OCI-LY3 (cell line): ENCODE data around the gene TMEM89.

Experiments used
- H2AFZ ChIP-seq: fragments of 200-600, 300-600 bp; shearing (Covaris generic); 2 replicates; pipeline ENCODE4 v1.6.0; 2014; ENCODE audit warnings: antibody characterized with exemption, low read depth, low read length
- H3K27ac ChIP-seq: fragments of 200-600, 300-600 bp; sonication (generic); 2 replicates; pipeline ENCODE4 v1.5.1; 2014; ENCODE audit warnings: mild to moderate bottlenecking, low read length, moderate library complexity, mixed read lengths
- H3K27me3 ChIP-seq: fragments of 200-600, 300-600 bp; sonication (generic); 2 replicates; pipeline ENCODE4 v1.6.1; 2014; ENCODE audit warnings: low read depth, low read length, mixed read lengths
- H3K36me3 ChIP-seq: fragments of 200-600, 300-600 bp; sonication (generic); replicated peaks from 2 replicates; pipeline ENCODE3; 2014; ENCODE audit warnings: low read depth, low read length, mixed read lengths
- H3K4me1 ChIP-seq: fragments of 300-600, 200-600 bp; sonication (generic); 2 replicates; pipeline ENCODE4 v1.6.1; 2014; ENCODE audit warnings: low read length, mixed read lengths
- H3K4me2 ChIP-seq: fragments of 200-600, 300-600 bp; sonication (generic); 2 replicates; pipeline ENCODE4 v1.6.1; 2014; ENCODE audit warnings: low read length, mixed read lengths
- H3K4me3 ChIP-seq: fragments of 300-600, 200-600 bp; sonication (generic); 2 replicates; pipeline ENCODE4 v1.5.1; 2014; ENCODE audit warnings: antibody characterized with exemption, mild to moderate bottlenecking, low read length, moderate library complexity
- H3K79me2 ChIP-seq: fragments of 300-600, 200-600 bp; shearing (Covaris generic); 2 replicates; pipeline ENCODE4 v1.6.1; 2014; ENCODE audit warnings: mild to moderate bottlenecking, low read length, mixed read lengths
- H3K9ac ChIP-seq: fragments of 300-600, 200-600 bp; shearing (Covaris generic); 2 replicates; pipeline ENCODE4 v1.6.0; 2014; ENCODE audit warnings: mild to moderate bottlenecking, low read length, moderate library complexity
- H3K9me3 ChIP-seq: fragments of 200-600, 300-600 bp; shearing (Covaris generic); 2 replicates; pipeline ENCODE4 v1.6.1; 2014; ENCODE audit warnings: low read length, mixed read lengths; ENCODE audit not compliant: insufficient read depth
- H4K20me1 ChIP-seq: fragments of 200-600, 300-600 bp; sonication (generic); 2 replicates; pipeline ENCODE4 v1.6.1; 2016; ENCODE audit warnings: low read length, mixed read lengths; ENCODE audit not compliant: insufficient read depth
- EZH2phosphoT487 ChIP-seq: fragments of 200-600 bp; shearing (Covaris generic); IDR thresholded peaks from 2 replicates; pipeline ENCODE4 v1.6.1; 2018; ENCODE audit warnings: antibody characterized with exemption, mixed run types, low read depth
- TF ChIP-seq, protein P1 (sequence below): fragments of 200-600, 300-600 bp; sonication (generic); IDR thresholded peaks from 2 replicates; pipeline ENCODE4 v1.5.1; 2014; ENCODE audit warnings: antibody characterized with exemption, low read length, low read depth

TMEM89 gene

DNA sequence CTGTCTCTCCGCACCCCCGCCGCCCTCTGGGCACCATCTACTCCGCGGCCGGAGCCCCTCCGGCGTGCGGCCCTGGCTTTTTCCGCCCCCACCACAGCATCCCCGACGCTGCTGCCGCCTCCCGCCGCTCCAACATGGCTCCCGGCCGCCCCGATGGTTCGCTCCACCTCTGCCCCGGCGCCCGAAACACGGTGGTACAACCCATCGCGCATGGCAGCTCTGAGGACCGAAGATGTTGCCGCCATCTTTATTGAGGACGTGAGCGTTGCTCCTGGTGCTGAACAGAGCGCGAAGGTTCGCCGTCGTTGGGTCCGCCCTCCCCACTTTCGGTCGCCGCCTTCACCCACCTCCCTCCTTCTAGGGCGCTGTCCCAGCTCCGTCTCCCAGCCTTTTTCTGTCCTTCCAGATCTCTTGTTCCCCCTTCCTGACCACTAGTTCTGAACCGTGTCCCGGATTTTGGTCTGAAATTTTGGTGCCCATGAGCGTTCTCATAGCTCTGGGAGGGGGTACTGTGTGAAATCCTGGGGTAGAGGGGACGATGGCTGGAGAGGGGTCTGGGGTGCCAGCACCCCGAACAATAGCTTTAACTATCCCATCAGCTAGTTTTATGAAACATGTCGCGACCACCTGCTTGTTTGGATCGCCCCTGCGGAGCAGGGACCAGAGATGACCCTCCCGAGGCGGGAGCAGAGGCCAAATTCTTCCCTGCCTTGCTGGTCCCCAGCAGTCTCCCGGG is 41.4 kb upstream of the TMEM89 start, which contains the start of gene CELSR3:
TSS of gene CELSR3 (minus strand) at position 134 of the 736 bp plus-strand sequence. CDS start 252 bp downstream, outside the sequence.
- H3K27me3 ChIP-seq: no peaks in the 10 kb centered on the region
- TF ChIP-seq, protein P1, sequence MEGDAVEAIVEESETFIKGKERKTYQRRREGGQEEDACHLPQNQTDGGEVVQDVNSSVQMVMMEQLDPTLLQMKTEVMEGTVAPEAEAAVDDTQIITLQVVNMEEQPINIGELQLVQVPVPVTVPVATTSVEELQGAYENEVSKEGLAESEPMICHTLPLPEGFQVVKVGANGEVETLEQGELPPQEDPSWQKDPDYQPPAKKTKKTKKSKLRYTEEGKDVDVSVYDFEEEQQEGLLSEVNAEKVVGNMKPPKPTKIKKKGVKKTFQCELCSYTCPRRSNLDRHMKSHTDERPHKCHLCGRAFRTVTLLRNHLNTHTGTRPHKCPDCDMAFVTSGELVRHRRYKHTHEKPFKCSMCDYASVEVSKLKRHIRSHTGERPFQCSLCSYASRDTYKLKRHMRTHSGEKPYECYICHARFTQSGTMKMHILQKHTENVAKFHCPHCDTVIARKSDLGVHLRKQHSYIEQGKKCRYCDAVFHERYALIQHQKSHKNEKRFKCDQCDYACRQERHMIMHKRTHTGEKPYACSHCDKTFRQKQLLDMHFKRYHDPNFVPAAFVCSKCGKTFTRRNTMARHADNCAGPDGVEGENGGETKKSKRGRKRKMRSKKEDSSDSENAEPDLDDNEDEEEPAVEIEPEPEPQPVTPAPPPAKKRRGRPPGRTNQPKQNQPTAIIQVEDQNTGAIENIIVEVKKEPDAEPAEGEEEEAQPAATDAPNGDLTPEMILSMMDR: no peak
- TF ChIP-seq EZH2phosphoT487: no peak
- no peaks in the 10 kb centered on the region for H3K79me2 ChIP-seq
- H2AFZ ChIP-seq: no peak within 1 kb of the TSS
- no peaks in the 10 kb centered on the region for H3K4me1 ChIP-seq
- H3K4me3 ChIP-seq: no peak within 1 kb of the TSS
- no peak within 1 kb of the TSS for H3K9ac ChIP-seq
- H3K4me2 ChIP-seq: no peak within 1 kb of the TSS
- H3K27ac ChIP-seq: no peak within 1 kb of the TSS
- no peaks in the 10 kb centered on the region for H4K20me1 ChIP-seq
- H3K36me3 ChIP-seq: peaks cover 22% of the 10 kb centered on the region
- no peaks in the 10 kb centered on the region for H3K9me3 ChIP-seq

DNA sequence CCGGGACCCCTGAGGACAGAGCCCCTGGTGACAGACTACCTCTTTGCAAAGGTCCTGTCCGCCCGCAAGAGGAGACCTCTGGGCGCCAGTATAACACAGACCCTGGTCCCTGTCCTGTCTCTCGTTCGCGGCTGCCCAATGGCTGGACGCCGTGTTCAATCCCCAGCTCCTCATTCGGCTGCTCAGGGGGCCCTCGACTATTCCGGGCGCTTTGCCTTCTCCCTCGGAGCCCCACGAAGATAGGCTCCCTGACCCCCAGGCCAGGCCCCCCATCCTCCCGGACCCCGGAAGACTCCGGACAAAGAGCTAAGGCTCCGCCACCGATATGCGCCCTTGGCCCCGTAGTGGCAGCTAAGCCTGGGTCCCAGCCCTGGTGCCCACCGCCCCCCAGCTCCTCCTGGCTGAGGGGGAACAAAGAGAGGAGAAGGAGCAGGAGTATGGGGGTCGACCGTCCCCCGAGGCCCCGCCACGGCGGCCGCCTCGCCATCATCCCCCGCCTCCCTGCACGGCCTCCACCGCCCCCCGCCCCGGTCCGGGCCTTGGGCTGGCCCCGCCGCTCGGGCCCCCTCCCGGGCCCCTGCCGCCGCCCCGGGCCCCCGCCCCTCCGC is 40.7 kb upstream of the TMEM89 start:
- H4K20me1 ChIP-seq: no peaks in the 10 kb centered on the region; the same call in 1 of the 2 replicates
- no peak overlapping the region for H2AFZ ChIP-seq
- H3K36me3 ChIP-seq: peaks cover 22% of the 10 kb centered on the region
- H3K4me2 ChIP-seq: no peak overlapping the region
- TF ChIP-seq, protein P1: no peak
- no peak for TF ChIP-seq EZH2phosphoT487
- no peaks in the 10 kb centered on the region for H3K27me3 ChIP-seq
- H3K4me3 ChIP-seq: no peak overlapping the region
- no peaks in the 10 kb centered on the region for H3K79me2 ChIP-seq
- H3K9ac ChIP-seq: no peak overlapping the region
- no peaks in the 10 kb centered on the region for H3K4me1 ChIP-seq
- H3K27ac ChIP-seq: no peak overlapping the region
- H3K9me3 ChIP-seq: no peaks in the 10 kb centered on the region

DNA sequence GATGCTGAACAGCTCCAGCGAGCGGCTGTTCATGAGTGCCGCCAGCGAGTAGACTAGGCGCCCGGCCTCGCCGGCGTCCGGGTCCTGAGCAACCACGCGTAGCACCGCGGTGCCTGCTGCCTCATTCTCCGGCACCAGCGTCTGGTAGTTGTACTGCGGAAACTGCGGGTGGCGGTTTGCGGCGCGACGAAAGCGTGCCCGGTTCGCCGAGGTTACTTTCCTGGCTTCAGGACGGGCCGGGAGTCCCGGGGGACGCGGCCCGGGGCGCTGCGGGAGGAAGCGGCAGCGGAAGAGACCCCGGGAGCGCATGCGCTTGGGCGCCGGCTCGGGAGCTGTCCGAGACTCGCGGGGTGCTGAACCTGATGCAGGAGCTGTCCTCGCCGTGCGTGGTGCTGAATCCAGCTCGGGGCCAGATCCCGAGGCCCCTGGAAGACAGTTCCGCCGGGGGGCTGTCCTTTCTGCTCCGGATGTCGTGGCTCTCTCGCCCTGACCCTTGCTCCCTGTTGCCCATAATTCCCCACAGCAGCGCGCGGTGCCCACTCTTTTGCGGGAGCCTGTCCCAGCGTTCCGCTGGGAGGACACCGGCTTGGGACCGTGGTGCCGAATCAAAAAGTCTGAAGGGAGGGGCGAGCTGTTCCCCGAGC is 40.1 kb upstream of the TMEM89 start:
- H3K4me2 ChIP-seq: no peak overlapping the region
- no peaks in the 10 kb centered on the region for H3K9me3 ChIP-seq
- no peak overlapping the region for H3K27ac ChIP-seq
- peaks cover 22% of the 10 kb centered on the region for H3K36me3 ChIP-seq
- no peaks in the 10 kb centered on the region for H3K79me2 ChIP-seq
- H3K27me3 ChIP-seq: no peaks in the 10 kb centered on the region
- H3K9ac ChIP-seq: no peak overlapping the region
- H4K20me1 ChIP-seq: no peaks in the 10 kb centered on the region; the same call in 1 of the 2 replicates
- H3K4me1 ChIP-seq: no peaks in the 10 kb centered on the region
- H2AFZ ChIP-seq: no peak overlapping the region
- no peak overlapping the region for H3K4me3 ChIP-seq
- TF ChIP-seq, protein P1: no peak
- no peak for TF ChIP-seq EZH2phosphoT487

DNA sequence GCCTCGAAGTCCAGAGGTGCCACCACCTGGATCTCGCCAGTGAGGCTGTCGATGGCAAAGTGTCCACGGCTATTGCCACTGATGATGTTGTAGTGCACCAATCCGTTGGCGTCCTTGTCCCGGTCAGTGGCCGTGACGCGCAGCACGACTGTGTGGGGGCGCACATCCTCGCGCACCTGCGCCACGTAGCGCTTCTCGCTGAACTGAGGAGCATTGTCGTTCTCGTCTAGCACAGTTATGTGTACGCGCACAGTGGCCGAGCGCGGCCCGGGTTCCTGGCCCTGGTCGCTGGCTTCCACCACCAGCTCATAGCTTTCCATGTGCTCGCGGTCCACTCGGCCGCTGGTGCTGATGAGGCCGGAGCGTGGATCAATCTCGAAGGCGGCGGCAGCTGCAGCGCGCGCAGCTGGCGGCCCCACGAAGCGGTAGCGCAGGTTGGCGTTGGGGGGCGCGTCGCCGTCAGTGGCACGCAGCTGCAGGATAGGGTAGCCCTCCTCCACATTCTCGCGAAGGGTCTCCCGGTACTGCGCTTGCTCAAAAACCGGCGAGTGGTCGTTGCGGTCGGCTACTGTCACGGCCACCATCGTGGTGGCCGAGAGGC is 39.3 kb upstream of the TMEM89 start:
- H3K36me3 ChIP-seq: peaks cover 22% of the 10 kb centered on the region
- no peak for TF ChIP-seq EZH2phosphoT487
- TF ChIP-seq, protein P1: no peak
- H3K4me2 ChIP-seq: no peak overlapping the region
- no peaks in the 10 kb centered on the region; the same call in 1 of the 2 replicates for H4K20me1 ChIP-seq
- H2AFZ ChIP-seq: no peak overlapping the region
- no peaks in the 10 kb centered on the region for H3K4me1 ChIP-seq
- H3K27me3 ChIP-seq: no peaks in the 10 kb centered on the region
- H3K27ac ChIP-seq: no peak overlapping the region
- no peak overlapping the region for H3K4me3 ChIP-seq
- H3K79me2 ChIP-seq: no peaks in the 10 kb centered on the region
- H3K9me3 ChIP-seq: no peaks in the 10 kb centered on the region
- H3K9ac ChIP-seq: no peak overlapping the region
